Calu3 (cell line): ENCODE results near the gene GSE1. TPM values are rescaled to one million over a fixed set of nuclear protein-coding genes. Genes with fewer than 3 reads are reported as not detected.

ENCODE experiments used
- BruUV-seq: library from RNA; stranded (reverse); fragments of 400-500 nt; replicated peaks from 2 replicates; lab custom pipeline; 2021; lab: Mats Ljungman, UMichigan
- CTCF ChIA-PET: fragments of 300-600 bp; sonication (Branson Sonifier 250); formaldehyde crosslinking; loops from one replicate; lab custom pipeline; 2022; ENCODE audit warnings: antibody characterized with exemption; lab: Charles Lee
- DNase-seq: peaks from one replicate; pipeline ENCODE4 v3.0.0; 2022
- H3K27ac Mint-ChIP-seq: one replicate; pipeline ENCODE4 v1.8.0; 2022; ENCODE audit warnings: mixed read lengths; ENCODE audit not compliant: unreplicated experiment
- H3K27me3 Mint-ChIP-seq: one replicate; pipeline ENCODE4 v1.8.0; 2022; ENCODE audit warnings: mixed read lengths; ENCODE audit not compliant: unreplicated experiment
- H3K36me3 Mint-ChIP-seq: one replicate; pipeline ENCODE4 v1.8.0; 2022; ENCODE audit warnings: mild to moderate bottlenecking, moderate library complexity, mixed read lengths; ENCODE audit not compliant: insufficient read depth, unreplicated experiment
- H3K4me1 Mint-ChIP-seq: one replicate; pipeline ENCODE4 v1.8.0; 2022; ENCODE audit warnings: mild to moderate bottlenecking, low read depth, mixed read lengths; ENCODE audit not compliant: unreplicated experiment
- H3K4me3 Mint-ChIP-seq: one replicate; pipeline ENCODE4 v1.8.0; 2022; ENCODE audit warnings: mild to moderate bottlenecking, low read depth, moderate library complexity, mixed read lengths; ENCODE audit not compliant: unreplicated experiment
- H3K9me3 Mint-ChIP-seq: one replicate; pipeline ENCODE4 v1.8.0; 2022; ENCODE audit warnings: low read depth, mixed read lengths; ENCODE audit not compliant: unreplicated experiment
- intact Hi-C: fragments of 100-400 bp; cut with micrococcal nuclease; formaldehyde crosslinking; loops from one replicate; pipeline ENCODE4 v1.10.0; 2022; ENCODE audit not compliant: unreplicated experiment
- total RNA-seq: library from RNA; stranded (reverse); gene quantifications from 2 replicates; pipeline ENCODE4 v1.2.3, GENCODE V29; 2022
- TF ChIP-seq, protein P1 (sequence below): fragments of 200-600 bp; IDR thresholded peaks from one replicate; pipeline ENCODE4 v1.8.0; 2022; ENCODE audit warnings: antibody characterized with exemption; ENCODE audit not compliant: unreplicated experiment

The GSE1 gene
- total RNA-seq, 1 experiment from 2014 or later, result 45.3 TPM

DNA sequence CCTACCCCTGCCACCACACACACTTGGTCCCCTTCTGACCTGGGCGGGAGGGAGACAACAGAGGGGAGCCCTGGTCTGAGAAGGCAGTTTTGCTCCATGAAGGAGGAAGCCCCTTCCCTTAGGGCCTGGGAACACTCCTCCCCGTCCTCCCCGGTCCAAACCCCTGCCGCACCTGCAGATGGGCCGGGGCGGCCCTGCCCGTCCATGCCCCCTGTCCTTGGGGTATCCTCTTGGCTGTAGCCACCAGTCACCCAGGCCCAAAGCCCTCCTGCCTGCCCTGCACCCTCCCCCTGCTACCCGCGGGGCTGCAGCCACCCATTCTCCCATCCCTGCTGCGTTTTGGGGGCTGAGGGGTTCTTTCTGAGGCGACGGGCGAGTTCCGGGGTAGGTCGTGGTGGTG lies 33.9 kb downstream of the GSE1 start:
- H3K4me1 Mint-ChIP-seq, result peaks cover 37% of the 10 kb centered on the region
- CTCF ChIA-PET, result interaction anchor here (0.7 kb wide), 1 partner anchor 419 kb away, joined by 6 read pairs; no protein-coding TSS in a partner anchor
- intact Hi-C loops, result no loop called here
- BruUV-seq, result no TSS peak
- H3K27ac Mint-ChIP-seq, result no peak overlapping the region
- DNase-seq, result no peak
- TF ChIP-seq, protein P1, sequence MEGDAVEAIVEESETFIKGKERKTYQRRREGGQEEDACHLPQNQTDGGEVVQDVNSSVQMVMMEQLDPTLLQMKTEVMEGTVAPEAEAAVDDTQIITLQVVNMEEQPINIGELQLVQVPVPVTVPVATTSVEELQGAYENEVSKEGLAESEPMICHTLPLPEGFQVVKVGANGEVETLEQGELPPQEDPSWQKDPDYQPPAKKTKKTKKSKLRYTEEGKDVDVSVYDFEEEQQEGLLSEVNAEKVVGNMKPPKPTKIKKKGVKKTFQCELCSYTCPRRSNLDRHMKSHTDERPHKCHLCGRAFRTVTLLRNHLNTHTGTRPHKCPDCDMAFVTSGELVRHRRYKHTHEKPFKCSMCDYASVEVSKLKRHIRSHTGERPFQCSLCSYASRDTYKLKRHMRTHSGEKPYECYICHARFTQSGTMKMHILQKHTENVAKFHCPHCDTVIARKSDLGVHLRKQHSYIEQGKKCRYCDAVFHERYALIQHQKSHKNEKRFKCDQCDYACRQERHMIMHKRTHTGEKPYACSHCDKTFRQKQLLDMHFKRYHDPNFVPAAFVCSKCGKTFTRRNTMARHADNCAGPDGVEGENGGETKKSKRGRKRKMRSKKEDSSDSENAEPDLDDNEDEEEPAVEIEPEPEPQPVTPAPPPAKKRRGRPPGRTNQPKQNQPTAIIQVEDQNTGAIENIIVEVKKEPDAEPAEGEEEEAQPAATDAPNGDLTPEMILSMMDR, result no peak
- no peaks in the 10 kb centered on the region for H3K27me3 Mint-ChIP-seq
- H3K4me3 Mint-ChIP-seq, result no peak overlapping the region
- H3K9me3 Mint-ChIP-seq, result no peaks in the 10 kb centered on the region
- peaks cover 27% of the 10 kb centered on the region for H3K36me3 Mint-ChIP-seq

DNA sequence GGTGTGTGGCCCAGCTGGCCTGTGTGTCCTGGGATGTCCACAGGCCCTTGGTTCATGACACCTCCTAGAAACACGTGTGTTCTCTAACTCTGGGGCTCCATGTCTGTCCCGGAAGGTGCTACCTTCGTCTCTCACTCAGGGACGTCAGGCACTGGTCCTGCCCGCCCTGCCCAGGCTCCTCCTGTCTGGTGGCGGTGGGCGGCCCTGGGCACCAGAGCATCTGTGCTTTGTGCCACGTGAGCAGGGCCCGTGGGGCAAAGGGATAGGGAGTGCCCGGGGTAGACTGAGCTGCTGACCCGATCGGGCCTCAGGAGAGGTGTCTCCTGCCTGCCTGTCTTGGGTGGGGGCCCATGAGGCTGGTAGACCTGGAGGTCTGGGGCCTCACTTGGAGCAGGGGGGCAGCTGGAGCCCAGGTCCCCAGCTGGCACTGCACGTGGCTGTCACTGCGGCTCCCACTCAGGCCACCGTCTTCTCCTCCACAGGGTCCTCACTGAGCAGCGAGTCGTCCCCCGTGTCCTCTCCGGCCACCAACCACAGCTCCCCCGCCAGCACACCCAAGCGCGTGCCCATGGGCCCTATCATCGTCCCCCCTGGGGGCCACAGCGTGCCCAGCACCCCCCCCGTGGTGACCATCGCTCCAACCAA lies 35.1 kb downstream of the GSE1 start:
- Mint-ChIP-seq H3K9me3 (no peaks in the 10 kb centered on the region), H3K27me3 (no peaks in the 10 kb centered on the region), H3K36me3 (peaks cover 37% of the 10 kb centered on the region), H3K4me3 (no peak overlapping the region), H3K27ac (no peak overlapping the region), H3K4me1 (peaks cover 46% of the 10 kb centered on the region)
- BruUV-seq, result no TSS peak
- TF ChIP-seq, protein P1, result no peak
- no peak for DNase-seq
- CTCF ChIA-PET, result interaction anchor here (0.6 kb wide), 1 partner anchor 55 kb away, joined by 8 read pairs; no protein-coding TSS in a partner anchor
- intact Hi-C loops, result no loop called here

DNA sequence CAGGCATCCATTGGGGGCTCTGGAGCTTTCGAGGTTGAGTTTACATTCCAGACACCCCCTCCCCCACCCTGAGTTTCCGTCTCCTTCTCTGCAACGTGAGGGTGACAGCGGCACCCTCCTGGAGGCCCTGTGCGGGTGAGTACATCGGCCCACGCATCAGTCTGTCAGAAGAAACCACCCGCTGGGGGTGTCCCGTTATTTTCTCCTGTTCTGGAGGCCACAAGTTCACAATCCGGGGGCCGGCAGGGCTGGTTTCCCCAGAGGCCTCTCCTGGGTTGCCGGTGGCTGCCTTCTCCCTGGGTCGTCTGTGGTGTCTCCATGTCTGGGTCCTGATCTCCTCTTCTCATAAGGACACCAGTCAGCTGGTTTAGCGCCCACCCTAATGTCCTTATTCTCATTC lies 35.7 kb downstream of the GSE1 start:
- no TSS peak for BruUV-seq
- Mint-ChIP-seq H3K9me3 (no peaks in the 10 kb centered on the region), H3K27ac (no peak overlapping the region), H3K27me3 (no peaks in the 10 kb centered on the region), H3K4me1 (peaks cover 46% of the 10 kb centered on the region), H3K36me3 (peaks cover 38% of the 10 kb centered on the region), H3K4me3 (no peak overlapping the region)
- TF ChIP-seq, protein P1, result no peak
- intact Hi-C loops, result no loop called here
- DNase-seq, result no peak
- CTCF ChIA-PET, result interaction anchor here (1.1 kb wide), 1 partner anchor 10 kb away, joined by 5 read pairs; no protein-coding TSS in a partner anchor

DNA sequence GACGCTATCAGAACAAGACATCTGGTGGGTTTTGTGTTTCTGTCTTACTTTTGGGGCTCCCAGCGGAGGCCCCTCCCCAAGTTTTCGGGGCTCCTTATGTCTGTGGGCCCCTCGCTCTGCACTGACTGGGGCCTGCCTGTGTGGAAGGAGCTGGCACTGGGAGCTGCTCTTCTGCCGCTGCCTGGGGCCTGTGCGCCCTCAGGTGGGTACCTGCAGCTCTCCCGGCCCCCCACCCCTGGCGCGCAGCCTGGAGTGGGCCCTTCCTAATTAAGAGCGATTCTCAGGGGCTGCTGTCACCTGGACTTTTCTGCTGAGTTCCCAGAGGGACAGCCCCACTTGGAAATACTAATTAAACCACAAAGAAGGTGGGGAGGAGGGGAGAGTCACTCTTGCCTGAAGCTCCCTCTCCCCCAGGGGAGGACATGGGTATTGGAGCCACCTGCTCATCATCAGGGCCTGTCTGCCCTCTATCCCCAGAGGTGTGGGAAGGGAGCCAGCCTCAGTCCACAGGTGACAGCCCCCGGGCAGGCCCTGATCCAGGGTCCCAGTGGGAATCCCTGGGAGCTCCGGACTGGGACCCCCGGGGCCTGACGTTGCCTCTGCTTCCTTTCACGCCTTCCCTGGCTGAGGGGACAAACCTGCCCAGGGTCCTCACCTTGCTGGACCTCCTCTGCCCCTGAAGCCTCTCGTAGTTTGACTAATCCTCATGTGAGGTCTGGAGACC lies 36.5 kb downstream of the GSE1 start:
- Mint-ChIP-seq H3K36me3 (peaks cover 44% of the 10 kb centered on the region), H3K27me3 (no peaks in the 10 kb centered on the region), H3K27ac (no peak overlapping the region), H3K4me3 (no peak overlapping the region), H3K9me3 (no peaks in the 10 kb centered on the region), H3K4me1 (peaks cover 38% of the 10 kb centered on the region)
- BruUV-seq, result no TSS peak
- CTCF ChIA-PET, result interaction anchor here (1.1 kb wide), 1 partner anchor 9 kb away, joined by 5 read pairs; no protein-coding TSS in a partner anchor
- TF ChIP-seq, protein P1, result no peak
- intact Hi-C loops, result no loop called here
- no peak for DNase-seq
